CD4-positive, alpha-beta T cell treated with Interleukin-4 for 4 hours (primary cell): ENCODE data around the gene ORC3.
"Not testable (repeated sequence)": the region's sequence is repeated elsewhere in the genome, so short reads cannot be mapped to it uniquely, and the experiment has no call there.

ENCODE experiments used
- DNase-seq: peaks from one replicate; pipeline ENCODE4 v3.0.0-alpha.2; 2020

ORC3 gene

DNA sequence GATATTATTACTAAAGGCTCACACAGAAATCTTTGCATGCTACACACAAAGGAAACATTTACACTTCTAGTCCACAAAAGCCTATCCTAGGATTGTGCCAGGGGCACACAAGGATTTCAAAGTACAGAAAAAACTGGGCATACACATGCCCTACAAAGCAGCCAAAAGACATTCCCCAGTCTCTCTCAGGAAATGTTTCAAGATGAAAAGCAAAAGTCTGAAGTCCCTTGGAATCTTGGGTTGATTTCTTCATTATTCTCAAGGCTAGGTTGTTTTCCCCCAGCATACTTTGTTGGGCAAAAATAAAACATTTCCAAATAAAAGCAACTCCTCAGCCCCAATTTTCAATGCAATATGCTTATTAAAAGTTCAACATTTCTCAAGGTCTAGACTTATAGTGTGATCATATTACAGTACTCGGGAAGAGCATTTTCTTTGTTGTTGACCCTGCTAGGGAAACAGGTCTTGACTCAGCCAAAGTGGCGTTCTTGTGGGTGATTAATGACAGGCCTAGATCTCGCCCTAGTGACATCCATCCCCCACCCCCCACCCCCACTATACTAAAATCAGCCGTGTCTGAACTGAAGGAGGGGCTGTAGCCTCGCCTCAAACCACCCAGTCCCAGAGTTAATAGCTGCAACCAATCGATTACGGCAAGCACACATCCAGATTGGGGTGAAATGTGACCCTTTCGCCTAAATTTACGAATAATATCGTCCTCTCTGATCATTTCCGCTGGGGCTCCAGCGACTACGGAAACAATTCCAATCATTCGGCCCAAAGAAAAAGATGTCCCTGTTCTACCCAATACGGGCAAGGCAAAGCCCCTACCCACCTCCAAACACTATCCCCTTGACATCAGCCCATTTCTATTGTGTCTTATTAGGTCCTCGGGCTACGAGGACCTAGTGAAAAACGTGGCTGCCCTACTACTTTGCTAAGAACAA, 110.7 kb downstream of the ORC3 start:
- DNase-seq, result peak; percentile 79

DNA sequence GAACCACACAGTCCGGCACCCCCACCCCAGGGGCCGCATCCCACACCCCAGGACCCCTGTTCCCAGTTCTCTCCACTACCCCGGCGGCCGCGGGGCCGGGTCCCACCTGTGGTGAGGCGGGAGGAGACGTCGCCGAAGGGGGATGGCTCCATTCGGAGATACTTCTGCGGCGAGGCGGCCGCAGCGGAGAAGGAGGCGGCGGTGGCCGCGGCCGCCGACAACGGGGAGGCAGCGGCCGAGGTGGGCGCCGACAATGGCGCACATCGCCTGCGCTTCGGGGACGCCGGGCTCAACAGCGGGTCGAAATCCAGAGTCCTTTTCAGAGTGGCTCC, 111.4 kb downstream of the ORC3 start:
- no peak for DNase-seq

DNA sequence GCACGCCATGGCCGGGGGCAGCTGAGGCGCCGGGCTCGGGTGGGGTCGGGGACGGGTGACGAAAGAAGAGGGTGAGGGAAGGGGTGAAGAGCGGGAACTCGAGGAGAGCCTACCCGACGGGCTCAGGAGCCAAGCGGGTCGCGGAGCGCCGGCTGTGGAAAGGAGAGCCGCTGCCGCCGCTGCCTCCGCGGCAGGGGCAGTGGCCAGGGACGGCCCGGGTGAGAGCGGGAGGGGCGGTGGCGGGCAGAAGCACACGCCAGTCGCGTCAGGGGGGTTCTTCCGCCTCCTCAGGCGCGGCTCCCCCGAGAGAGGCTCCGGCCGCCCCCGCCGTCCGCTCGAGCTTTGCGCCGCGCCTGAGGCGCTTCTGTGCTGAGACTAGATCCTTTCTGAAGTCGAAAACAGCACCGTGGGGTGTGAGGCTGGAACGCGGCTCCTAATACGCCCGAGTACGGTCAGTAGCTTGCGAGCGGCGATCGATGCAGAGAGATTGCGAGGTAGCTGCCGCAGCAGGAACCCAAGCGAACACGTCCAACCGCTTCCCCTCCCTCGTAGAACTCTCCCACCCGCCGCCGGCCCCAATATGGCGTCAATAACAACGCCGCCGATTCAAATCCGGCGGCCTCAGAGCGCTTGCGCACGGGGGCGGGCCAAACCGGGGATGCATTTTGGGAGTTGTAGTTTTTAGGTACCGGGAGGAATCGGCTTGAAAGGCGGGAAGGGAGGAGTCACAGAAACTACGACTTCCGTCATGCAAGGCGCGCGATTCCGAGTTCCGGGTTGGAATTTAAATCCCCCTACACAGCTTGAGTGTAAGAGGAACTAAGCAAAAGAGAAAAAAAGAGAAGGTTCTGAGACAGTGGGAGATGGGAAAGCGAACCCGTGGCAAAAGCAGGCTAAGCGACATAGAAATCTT, 112.0 kb downstream of the ORC3 start, which contains the start of gene AKIRIN2:
Gene AKIRIN2, minus strand, starts transcription at position 558 of the 913 bp plus-strand sequence. Its CDS starts 549 bp downstream, at position 9.
- peak; percentile 98 for DNase-seq

DNA sequence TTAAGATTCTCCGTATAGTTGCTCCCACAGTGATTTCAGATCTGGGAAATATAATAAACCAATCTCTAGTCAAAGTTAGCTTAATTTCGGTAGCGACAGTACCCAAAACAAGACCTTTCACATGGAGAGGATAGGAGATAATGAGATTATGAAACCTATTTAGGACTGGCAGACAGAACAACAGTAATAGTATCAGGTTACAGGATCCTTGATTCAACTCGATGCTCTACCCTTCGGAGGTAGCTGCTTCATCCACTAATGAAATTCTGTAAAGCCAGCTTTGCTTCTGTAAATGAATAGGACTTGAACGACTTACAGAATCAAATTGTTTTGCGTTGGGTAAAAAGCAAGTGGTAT, 112.6 kb downstream of the ORC3 start:
- no peak for DNase-seq

GRCh38 chr6:87703039-87703438, 113.1 kb downstream of the ORC3 start:
- not testable (repeated sequence) for DNase-seq

- peak; percentile 47 for DNase-seq
Measured at GRCh38 chr6:87705070-87705691, 115.2 kb downstream of the ORC3 start.

DNA sequence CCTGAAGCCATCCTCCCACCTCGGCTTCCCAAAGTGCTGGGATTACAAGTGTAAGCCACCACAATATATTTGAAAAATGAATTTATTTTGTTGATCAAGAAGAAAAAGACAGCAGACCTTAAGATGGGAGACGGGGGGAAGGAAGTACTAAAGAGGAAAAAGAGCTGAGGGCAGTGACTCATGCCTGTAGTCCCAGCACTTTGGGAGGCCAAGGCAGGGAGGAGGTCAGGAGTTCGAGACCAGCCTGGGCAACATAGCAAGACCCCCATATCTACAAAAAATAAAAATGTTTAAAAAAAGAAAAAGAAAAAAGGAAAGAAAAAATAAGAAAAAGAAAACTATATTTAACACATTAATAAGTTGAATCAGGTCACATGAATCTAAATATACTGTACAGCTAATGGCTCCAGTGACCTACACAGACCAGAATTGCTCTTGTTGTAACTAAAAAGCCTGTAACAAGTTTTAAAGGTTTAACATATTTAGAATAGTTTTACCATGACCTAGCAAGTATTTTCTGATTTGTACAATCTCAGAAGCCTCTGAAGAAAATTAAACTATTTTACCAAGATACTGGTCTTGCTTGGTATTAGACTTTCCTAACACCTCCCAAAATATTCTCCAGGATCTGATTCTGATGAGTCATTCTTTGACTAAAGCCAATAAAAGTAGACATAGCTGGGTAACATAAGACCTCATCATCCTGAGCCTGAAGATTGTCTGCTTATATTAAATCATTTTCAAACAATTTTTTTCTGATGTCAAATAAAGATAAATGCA, 116.4 kb downstream of the ORC3 start:
- DNase-seq, result no peak

- DNase-seq, result not testable (repeated sequence)
Measured at GRCh38 chr6:87708581-87709427, 118.9 kb downstream of the ORC3 start.

DNA sequence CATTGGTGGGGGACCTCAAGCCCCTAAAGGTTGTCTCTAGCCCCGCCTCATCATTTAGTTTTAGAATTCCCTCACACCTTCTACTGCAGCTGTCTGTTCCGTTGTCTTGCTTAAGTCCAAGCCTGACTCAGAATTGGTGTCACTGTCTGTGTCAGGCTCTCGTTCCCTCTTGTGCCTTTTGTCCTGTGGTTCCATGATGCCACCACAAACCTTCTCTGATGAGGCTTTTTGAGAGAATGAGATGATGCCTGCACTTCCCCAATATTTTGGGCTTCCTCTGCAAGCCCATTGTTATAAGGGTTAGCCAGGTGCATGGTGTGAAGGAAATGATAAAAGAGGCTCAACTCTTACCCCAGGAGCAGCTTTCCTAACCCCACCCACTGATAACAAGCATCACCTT, 120.2 kb downstream of the ORC3 start:
- DNase-seq, result no peak

DNA sequence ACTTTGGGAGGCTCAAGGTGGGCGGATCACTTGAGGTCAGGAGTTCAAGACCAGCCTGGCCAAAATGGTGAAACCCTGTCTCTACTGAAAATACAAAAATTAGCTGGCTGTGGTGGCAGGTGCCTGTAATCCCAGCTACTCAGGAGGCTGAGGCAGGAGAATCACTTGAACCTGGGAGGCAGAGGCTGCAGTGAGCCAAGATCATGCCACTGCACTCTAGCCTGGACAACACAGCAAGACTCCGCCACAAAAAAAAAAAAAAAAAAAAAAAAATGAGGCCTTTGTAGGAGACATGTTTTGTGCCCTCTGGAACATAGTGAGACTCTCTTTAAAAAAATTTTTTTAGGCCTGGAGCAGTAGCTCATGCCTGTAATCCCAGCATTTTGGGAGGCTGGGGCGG, 122.8 kb downstream of the ORC3 start:
- DNase-seq, result not testable (repeated sequence)

DNA sequence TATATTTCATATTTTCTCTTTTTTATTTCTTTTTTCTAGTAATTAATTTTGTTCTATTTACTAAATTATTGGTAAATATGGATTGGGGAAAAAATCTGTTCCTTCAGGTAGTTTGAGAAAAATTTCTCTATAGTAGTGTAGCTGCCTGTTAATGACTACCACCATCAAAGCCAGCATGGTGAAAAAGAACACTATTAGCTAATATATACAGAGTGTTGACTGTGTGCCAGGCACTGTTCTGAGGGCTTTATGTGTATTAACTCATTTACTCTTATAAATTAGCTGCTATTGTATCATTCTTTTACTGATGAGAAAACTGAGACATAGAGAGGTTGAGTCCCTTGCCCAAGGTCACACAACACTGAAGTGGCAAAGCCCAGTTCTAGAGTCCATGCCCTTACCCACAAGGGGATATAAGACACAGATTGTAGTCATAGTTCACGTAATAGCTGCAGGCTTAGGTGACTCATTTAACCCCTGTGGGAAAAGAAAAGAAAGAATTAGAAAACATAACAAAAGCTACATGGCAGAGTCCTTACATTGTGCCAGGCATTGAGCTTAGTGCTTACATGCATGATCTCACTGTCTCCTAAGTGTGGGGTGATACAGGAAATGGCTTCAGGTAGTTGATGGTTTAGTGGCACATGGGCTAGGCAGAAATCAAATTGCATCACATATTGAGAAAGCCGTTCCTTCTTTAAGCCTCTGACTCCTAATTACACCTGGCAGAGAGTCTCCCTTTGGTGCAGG, 124.3 kb downstream of the ORC3 start:
- DNase-seq, result no peak
